Stomach (tissue), 9 donors: Measurements from ENCODE around the gene COQ6. TPM values are rescaled to one million over a fixed set of nuclear protein-coding genes. Genes with fewer than 3 reads are reported as not detected.
A peak's percentile ranks its signal among the peaks of the same experiment; 100 is the strongest.
"Not testable (repeated sequence)": the region's sequence is repeated elsewhere in the genome, so short reads cannot be mapped to it uniquely, and the experiment has no call there.

Experiments used
- DNase-seq, 2 donors: peaks; one replicate each; pipeline versions ENCODE4 v3.0.0 to v3.0.0-alpha.2; 2013 to 2019
- H3K27ac ChIP-seq, 5 donors: fragments of 200-600 bp in 4 of 5; sonication (generic) in 4 of 5; one replicate each; pipeline ENCODE4 v1.5.1; 2013 to 2019; ENCODE audit warnings: mild to moderate bottlenecking in 1 of 5, moderate library complexity in 1 of 5
- H3K27me3 ChIP-seq, 3 donors: fragments of 200-600 bp; sonication (generic); one replicate each; pipeline ENCODE4 v1.5.1; 2017 to 2019; ENCODE audit warnings: mixed run types in 1 of 3
- H3K36me3 ChIP-seq, 4 donors: fragments of 200-600 bp; sonication (generic); 1 replicate in 3 of 4; 2 replicates in 1 of 4; pipeline ENCODE4 v1.5.1; 2016 to 2019
- H3K4me1 ChIP-seq, 4 donors: fragments of 200-600 bp; sonication (generic); one replicate each; pipeline ENCODE4 v1.5.1; 2016 to 2019
- H3K4me3 ChIP-seq, 4 donors: fragments of 200-600 bp; sonication (generic) in 3 of 4; one replicate each; pipeline ENCODE4 v1.5.1; 2016 to 2019; ENCODE audit warnings: mild to moderate bottlenecking in 1 of 4
- H3K9me3 ChIP-seq, 4 donors: fragments of 200-600 bp; sonication (generic); one replicate each; pipeline ENCODE4 v1.5.1; 2016 to 2019
- CTCF ChIP-seq, 7 experiments: fragments of 450-650 bp in 4 of 7; fragments of 200-600 bp in 3 of 7; sonication (generic) in 3 of 7; IDR thresholded peaks; one replicate each; pipeline ENCODE4 v1.5.1; 2016 to 2019; ENCODE audit warnings: antibody characterized with exemption in 7 of 7, control low read depth in 2 of 7, mild to moderate bottlenecking in 1 of 7
- EP300 ChIP-seq: sonication (generic); formaldehyde crosslinking; IDR thresholded peaks from one replicate; pipeline ENCODE4 v1.6.1; 2017; ENCODE audit warnings: antibody characterized with exemption
- POLR2A ChIP-seq, 4 donors: fragments of 450-650 bp; IDR thresholded peaks; one replicate each; pipeline ENCODE4 v1.6.1; 2016; ENCODE audit warnings: antibody characterized with exemption in 4 of 4, control low read depth in 2 of 4, mild to moderate bottlenecking in 1 of 4, moderate library complexity in 1 of 4
- POLR2AphosphoS5 ChIP-seq, 3 donors: sonication (generic); formaldehyde crosslinking; IDR thresholded peaks; one replicate each; pipeline ENCODE4 v1.6.1; 2016; ENCODE audit warnings: antibody characterized with exemption in 3 of 3
- WGBS, 5 donors: extraction: QIAGEN DNeasy Blood & Tissue Kit in 3 of 5; methylation state at CpG; one replicate each; pipeline versions ENCODE4 v1.1.5 to v1.1.7; 2013 to 2018; 5-methylcytosine and 5-hydroxymethylcytosine counted together
- intact Hi-C: fragments of 100-400 bp; cut with DNase I; formaldehyde crosslinking; loops from one replicate; pipeline ENCODE4 v1.15.1; 2023; ENCODE audit warnings: low total_unique reads
- polyA plus RNA-seq, 3 donors: library from polyadenylated mRNA; stranded (reverse); fragments of 200-250 nt; gene quantifications; one replicate each; pipeline ENCODE4 v1.2.3, GENCODE V29; 2013
- total RNA-seq, 5 donors: library from RNA; depleted of rRNA; stranded (reverse); fragments of >200 nt; gene quantifications; one replicate each; pipeline versions ENCODE4 v1.1.0 to v1.2.3, GENCODE V29; 2014 to 2016
- donor health status: healthy with polysubstance abuse.
- donor health status: Bipolar disorder and iron deficiency.
- donor health status: healthy.

The COQ6 gene
- total and polyA plus RNA-seq, 8 donors, result 10.5 to 83.0 (median 22.0) TPM

GRCh38 chr14:73913256-73913655 lies 36.8 kb upstream of the COQ6 start:
- no peak for TF ChIP-seq POLR2AphosphoS5 (IDR thresholded peaks at IDR 0.05)
- TF ChIP-seq CTCF (IDR thresholded peaks at IDR 0.05), result no peak
- no peak for TF ChIP-seq POLR2A (IDR thresholded peaks at IDR 0.05)
- no peak for TF ChIP-seq EP300
- no peak overlapping the region for H3K4me3 ChIP-seq
- no peak for DNase-seq
- peaks cover 0 to 4% (median 0%) of the 10 kb centered on the region in 4 donors for H3K4me1 ChIP-seq
- H3K9me3 ChIP-seq, result no peaks in the 10 kb centered on the region
- H3K27me3 ChIP-seq, result no peaks in the 10 kb centered on the region
- peaks cover 38 to 93% (median 90%) of the 10 kb centered on the region in 4 donors for H3K36me3 ChIP-seq
- 58 to 80% (median 79%) methylated on average over 3 of the region's 3 CpGs for WGBS, 5 donors
- no peak overlapping the region for H3K27ac ChIP-seq
- intact Hi-C loops, result no loop called here

- intact Hi-C loops, result no loop called here
Observed at GRCh38 chr14:73916324-73916723, 33.8 kb upstream of the COQ6 start.

GRCh38 chr14:73919457-73919856 lies 30.6 kb upstream of the COQ6 start:
- DNase-seq, H3K9me3 ChIP-seq, H3K4me3 ChIP-seq, intact Hi-C loops, H3K4me1 ChIP-seq, H3K27me3 ChIP-seq, H3K27ac ChIP-seq: not testable (repeated sequence)
- H3K36me3 ChIP-seq, result peaks cover 34 to 91% (median 86%) of the 10 kb centered on the region in 4 donors
- WGBS, 5 donors, result 78 to 95% (median 93%) methylated on average over 2 of the region's 2 CpGs

More at GRCh38 chr14:73916324-73916723, 33.8 kb upstream of the COQ6 start:
- Histone ChIP-seq H3K27ac (peak overlapping the region in 1 of 5 donors; percentile 33), H3K4me1 (peaks cover 0 to 4% (median 0%) of the 10 kb centered on the region in 4 donors), H3K36me3 (peaks cover 29 to 91% (median 85%) of the 10 kb centered on the region in 4 donors), H3K27me3 (no peaks in the 10 kb centered on the region), H3K4me3 (no peak overlapping the region), H3K9me3 (no peaks in the 10 kb centered on the region)
- TF ChIP-seq CTCF (IDR thresholded peaks at IDR 0.05) (no peak), POLR2AphosphoS5 (IDR thresholded peaks at IDR 0.05) (no peak), POLR2A (IDR thresholded peaks at IDR 0.05) (no peak), EP300 (no peak)
- DNase-seq, result no peak
- WGBS, 5 donors, result 74 to 87% (median 86%) methylated on average over 6 of the region's 6 CpGs

GRCh38 chr14:73924337-73924736 lies 25.8 kb upstream of the COQ6 start:
- WGBS, 5 donors, result 70 to 86% (median 77%) methylated on average over 4 to 5 of the region's 5 CpGs

More at GRCh38 chr14:73924337-73924736, 25.8 kb upstream of the COQ6 start:
- Histone ChIP-seq H3K9me3 (no peaks in the 10 kb centered on the region), H3K27ac (no peak overlapping the region), H3K4me3 (no peak overlapping the region), H3K36me3 (peaks cover 66 to 100% (median 96%) of the 10 kb centered on the region in 4 donors), H3K4me1 (no peaks in the 10 kb centered on the region), H3K27me3 (no peaks in the 10 kb centered on the region)
- no peak for DNase-seq
- TF ChIP-seq CTCF (IDR thresholded peaks at IDR 0.05) (no peak), POLR2AphosphoS5 (IDR thresholded peaks at IDR 0.05) (no peak), EP300 (no peak), POLR2A (IDR thresholded peaks at IDR 0.05) (no peak)
- intact Hi-C loops, result no loop called here
